ENCODE results near the gene ANAPC5. TPM values are rescaled to one million over a fixed set of nuclear protein-coding genes. Genes with fewer than 3 reads are reported as not detected.

Gene ANAPC5
- total RNA-seq, 1 donor from 2014 or later, result 85.8 TPM

DNA sequence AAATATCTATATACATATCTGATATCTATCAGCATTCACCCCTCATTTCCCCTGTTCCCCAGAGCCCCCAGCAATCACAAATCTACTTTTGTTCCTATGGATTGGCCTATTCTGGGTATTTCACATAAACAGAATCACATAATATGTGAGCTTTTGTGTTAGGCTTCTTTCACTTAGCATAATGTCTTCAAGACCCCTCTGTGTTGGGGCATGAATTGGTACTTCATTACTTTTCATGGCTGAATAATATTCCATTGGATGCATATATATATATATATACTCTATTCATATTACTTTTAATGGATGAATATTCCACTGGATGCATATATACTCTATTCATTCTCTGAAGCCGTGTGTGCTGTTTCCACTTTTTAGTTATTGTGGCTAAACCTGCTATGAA is 84.4 kb downstream of the ANAPC5 start:
- H3K27me3 ChIP-seq (ENCODE audit: insufficient read depth, low read length), result no peaks in the 10 kb centered on the region
- H3K79me2 ChIP-seq (ENCODE audit: insufficient read depth, low read length), result no peaks in the 10 kb centered on the region
- H3K4me1 Mint-ChIP-seq (ENCODE audit: low read depth, unreplicated experiment), result no peaks in the 10 kb centered on the region
- no peak overlapping the region for H2AFZ ChIP-seq (ENCODE audit: low read depth, low read length)
- H3K4me3 Mint-ChIP-seq (ENCODE audit: unreplicated experiment), result no peak overlapping the region
- no peak overlapping the region for H3K27ac Mint-ChIP-seq (ENCODE audit: unreplicated experiment)
- H3K9ac ChIP-seq (ENCODE audit: low read length), result no peak overlapping the region
- DNase-seq (ENCODE audit: low read depth) (no peak), FAIRE-seq (no peak)
- H3K4me1 ChIP-seq (ENCODE audit: insufficient read depth, low read length), result no peaks in the 10 kb centered on the region
- no peak overlapping the region for H3K27ac ChIP-seq (ENCODE audit: low read depth, low read length)
- H3K4me2 ChIP-seq (ENCODE audit: low read length), result no peak overlapping the region
- H4K20me1 ChIP-seq (ENCODE audit: insufficient read depth, low read length), result peaks cover 1% of the 10 kb centered on the region
- H3K36me3 ChIP-seq (ENCODE audit: insufficient read depth, low read length), result peaks cover 12% of the 10 kb centered on the region
- H3K36me3 Mint-ChIP-seq (ENCODE audit: low read depth, unreplicated experiment), result peaks cover 23% of the 10 kb centered on the region
- no peaks in the 10 kb centered on the region for H3K27me3 Mint-ChIP-seq (ENCODE audit: low read depth, unreplicated experiment)
- no peaks in the 10 kb centered on the region for H3K9me3 Mint-ChIP-seq (ENCODE audit: unreplicated experiment)
- TF ChIP-seq, protein P1, sequence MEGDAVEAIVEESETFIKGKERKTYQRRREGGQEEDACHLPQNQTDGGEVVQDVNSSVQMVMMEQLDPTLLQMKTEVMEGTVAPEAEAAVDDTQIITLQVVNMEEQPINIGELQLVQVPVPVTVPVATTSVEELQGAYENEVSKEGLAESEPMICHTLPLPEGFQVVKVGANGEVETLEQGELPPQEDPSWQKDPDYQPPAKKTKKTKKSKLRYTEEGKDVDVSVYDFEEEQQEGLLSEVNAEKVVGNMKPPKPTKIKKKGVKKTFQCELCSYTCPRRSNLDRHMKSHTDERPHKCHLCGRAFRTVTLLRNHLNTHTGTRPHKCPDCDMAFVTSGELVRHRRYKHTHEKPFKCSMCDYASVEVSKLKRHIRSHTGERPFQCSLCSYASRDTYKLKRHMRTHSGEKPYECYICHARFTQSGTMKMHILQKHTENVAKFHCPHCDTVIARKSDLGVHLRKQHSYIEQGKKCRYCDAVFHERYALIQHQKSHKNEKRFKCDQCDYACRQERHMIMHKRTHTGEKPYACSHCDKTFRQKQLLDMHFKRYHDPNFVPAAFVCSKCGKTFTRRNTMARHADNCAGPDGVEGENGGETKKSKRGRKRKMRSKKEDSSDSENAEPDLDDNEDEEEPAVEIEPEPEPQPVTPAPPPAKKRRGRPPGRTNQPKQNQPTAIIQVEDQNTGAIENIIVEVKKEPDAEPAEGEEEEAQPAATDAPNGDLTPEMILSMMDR (IDR thresholded peaks at IDR 0.05; ENCODE audit: insufficient read depth, low read depth, low read length), result no peak
- no peak for TF ChIP-seq EZH2 (IDR thresholded peaks at IDR 0.05; ENCODE audit: insufficient read depth, low read length)
- no peaks in the 10 kb centered on the region for H3K9me3 ChIP-seq (ENCODE audit: insufficient read depth, low read depth, low read length)
- H3K4me3 ChIP-seq (ENCODE audit: insufficient read depth, low read depth, low read length), result no peak overlapping the region

GRCh38 chr12:121264951-121265515 is 87.2 kb downstream of the ANAPC5 start:
- no peaks in the 10 kb centered on the region for H3K79me2 ChIP-seq (ENCODE audit: insufficient read depth, low read length)
- H3K9ac ChIP-seq (ENCODE audit: low read length), result no peak overlapping the region
- H3K4me2 ChIP-seq (ENCODE audit: low read length), result no peak overlapping the region
- H3K4me1 ChIP-seq (ENCODE audit: insufficient read depth, low read length), result no peaks in the 10 kb centered on the region
- Mint-ChIP-seq H3K4me3 (ENCODE audit: unreplicated experiment) (no peak overlapping the region), H3K36me3 (ENCODE audit: low read depth, unreplicated experiment) (peaks cover 19% of the 10 kb centered on the region), H3K27me3 (ENCODE audit: low read depth, unreplicated experiment) (no peaks in the 10 kb centered on the region), H3K4me1 (ENCODE audit: low read depth, unreplicated experiment) (no peaks in the 10 kb centered on the region), H3K27ac (ENCODE audit: unreplicated experiment) (no peak overlapping the region), H3K9me3 (ENCODE audit: unreplicated experiment) (no peaks in the 10 kb centered on the region)
- H3K36me3 ChIP-seq (ENCODE audit: insufficient read depth, low read length), result peaks cover 16% of the 10 kb centered on the region
- H3K9me3 ChIP-seq (ENCODE audit: insufficient read depth, low read depth, low read length), result no peaks in the 10 kb centered on the region
- FAIRE-seq (no peak), DNase-seq (ENCODE audit: low read depth) (no peak)
- H3K27ac ChIP-seq (ENCODE audit: low read depth, low read length), result no peak overlapping the region
- H3K27me3 ChIP-seq (ENCODE audit: insufficient read depth, low read length), result no peaks in the 10 kb centered on the region
- TF ChIP-seq EZH2 (IDR thresholded peaks at IDR 0.05; ENCODE audit: insufficient read depth, low read length), result no peak
- no peak overlapping the region for H2AFZ ChIP-seq (ENCODE audit: low read depth, low read length)
- H4K20me1 ChIP-seq (ENCODE audit: insufficient read depth, low read length), result no peaks in the 10 kb centered on the region
- H3K4me3 ChIP-seq (ENCODE audit: insufficient read depth, low read depth, low read length), result no peak overlapping the region

DNA sequence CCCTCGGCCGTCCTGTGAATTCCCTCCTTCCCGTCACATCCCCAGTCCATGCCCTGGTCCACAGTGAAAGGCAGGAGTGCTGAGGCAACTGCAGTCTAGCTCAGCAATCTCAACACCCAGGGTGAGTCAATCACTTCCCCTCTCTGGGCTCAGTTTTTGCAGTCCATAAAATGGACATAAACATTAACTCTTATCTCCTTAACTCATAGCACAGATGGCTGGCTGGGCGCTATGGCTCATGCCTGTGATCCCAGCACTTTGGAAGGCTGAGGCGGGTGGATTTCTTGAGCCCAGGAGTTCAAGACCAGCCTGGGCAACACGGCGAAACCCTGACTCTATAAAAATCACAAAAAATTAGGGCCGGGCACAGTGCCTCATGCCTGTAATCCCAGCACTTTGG is 88.1 kb downstream of the ANAPC5 start:
- no peaks in the 10 kb centered on the region for H3K9me3 ChIP-seq (ENCODE audit: insufficient read depth, low read depth, low read length)
- H3K9ac ChIP-seq (ENCODE audit: low read length), result no peak overlapping the region
- H2AFZ ChIP-seq (ENCODE audit: low read depth, low read length), result no peak overlapping the region
- DNase-seq (ENCODE audit: low read depth), result no peak
- H3K4me3 ChIP-seq (ENCODE audit: insufficient read depth, low read depth, low read length), result no peak overlapping the region
- no peak overlapping the region for H3K4me3 Mint-ChIP-seq (ENCODE audit: unreplicated experiment)
- no peaks in the 10 kb centered on the region for H3K27me3 Mint-ChIP-seq (ENCODE audit: low read depth, unreplicated experiment)
- H3K36me3 ChIP-seq (ENCODE audit: insufficient read depth, low read length), result peaks cover 13% of the 10 kb centered on the region
- no peaks in the 10 kb centered on the region for H3K79me2 ChIP-seq (ENCODE audit: insufficient read depth, low read length)
- H3K4me2 ChIP-seq (ENCODE audit: low read length), result no peak overlapping the region
- TF ChIP-seq, protein P1 (IDR thresholded peaks at IDR 0.05; ENCODE audit: insufficient read depth, low read depth, low read length), result no peak
- no peak for TF ChIP-seq EZH2 (IDR thresholded peaks at IDR 0.05; ENCODE audit: insufficient read depth, low read length)
- H3K4me1 ChIP-seq (ENCODE audit: insufficient read depth, low read length), result no peaks in the 10 kb centered on the region
- no peaks in the 10 kb centered on the region for H3K4me1 Mint-ChIP-seq (ENCODE audit: low read depth, unreplicated experiment)
- no peak overlapping the region for H3K27ac ChIP-seq (ENCODE audit: low read depth, low read length)
- H3K36me3 Mint-ChIP-seq (ENCODE audit: low read depth, unreplicated experiment), result peaks cover 14% of the 10 kb centered on the region
- H3K27ac Mint-ChIP-seq (ENCODE audit: unreplicated experiment), result no peak overlapping the region
- FAIRE-seq, result no peak
- H3K9me3 Mint-ChIP-seq (ENCODE audit: unreplicated experiment), result no peaks in the 10 kb centered on the region
- no peaks in the 10 kb centered on the region for H4K20me1 ChIP-seq (ENCODE audit: insufficient read depth, low read length)
- H3K27me3 ChIP-seq (ENCODE audit: insufficient read depth, low read length), result no peaks in the 10 kb centered on the region
